ENCODE results near the gene AKAIN1. TPM values are rescaled to one million over a fixed set of nuclear protein-coding genes. Genes with fewer than 3 reads are reported as not detected.

The AKAIN1 gene
- total RNA-seq, 4 donors from 2014 or later = not detected

DNA sequence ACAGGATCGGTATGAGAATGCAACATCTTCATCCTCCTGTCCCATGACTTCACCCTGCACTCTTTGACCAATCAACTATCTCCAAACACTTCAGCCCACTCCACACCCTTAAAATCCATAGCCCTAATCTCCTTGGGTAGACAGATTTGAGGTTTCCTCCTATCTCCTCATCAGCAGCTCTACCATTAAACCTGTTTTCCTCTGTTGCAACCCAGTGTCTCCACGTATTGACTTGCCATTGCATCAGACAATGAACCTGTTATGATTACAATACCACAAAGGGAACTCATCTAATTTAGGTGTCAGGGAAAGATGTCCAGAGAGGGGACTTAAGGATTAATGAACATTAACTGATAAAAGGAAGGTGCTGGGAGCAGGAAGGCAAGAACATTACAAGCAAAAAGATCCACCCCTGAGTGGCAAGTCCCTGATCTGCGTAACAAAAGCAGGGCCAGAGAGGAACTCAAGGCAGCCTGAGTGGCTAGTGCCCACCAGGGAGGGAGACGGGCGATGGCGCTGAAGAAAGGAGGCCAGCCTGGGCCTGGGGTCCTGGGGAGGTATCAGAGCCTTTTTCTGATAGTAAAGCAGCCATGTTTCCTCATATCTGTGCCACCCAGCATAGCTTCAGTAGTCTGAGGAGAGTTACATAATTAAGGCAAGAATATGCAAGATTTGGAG lies 44.6 kb downstream of the AKAIN1 start:
- no peak for DNase-seq (ENCODE audit: low spot score in 2 of 2)
- H3K4me1 ChIP-seq = no peaks in the 10 kb centered on the region
- TF ChIP-seq POLR2AphosphoS5 (IDR thresholded peaks at IDR 0.05) (no peak), EP300 (IDR thresholded peaks at IDR 0.05) (no peak), POLR2A (IDR thresholded peaks at IDR 0.05) (no peak)
- TF ChIP-seq, protein P1, sequence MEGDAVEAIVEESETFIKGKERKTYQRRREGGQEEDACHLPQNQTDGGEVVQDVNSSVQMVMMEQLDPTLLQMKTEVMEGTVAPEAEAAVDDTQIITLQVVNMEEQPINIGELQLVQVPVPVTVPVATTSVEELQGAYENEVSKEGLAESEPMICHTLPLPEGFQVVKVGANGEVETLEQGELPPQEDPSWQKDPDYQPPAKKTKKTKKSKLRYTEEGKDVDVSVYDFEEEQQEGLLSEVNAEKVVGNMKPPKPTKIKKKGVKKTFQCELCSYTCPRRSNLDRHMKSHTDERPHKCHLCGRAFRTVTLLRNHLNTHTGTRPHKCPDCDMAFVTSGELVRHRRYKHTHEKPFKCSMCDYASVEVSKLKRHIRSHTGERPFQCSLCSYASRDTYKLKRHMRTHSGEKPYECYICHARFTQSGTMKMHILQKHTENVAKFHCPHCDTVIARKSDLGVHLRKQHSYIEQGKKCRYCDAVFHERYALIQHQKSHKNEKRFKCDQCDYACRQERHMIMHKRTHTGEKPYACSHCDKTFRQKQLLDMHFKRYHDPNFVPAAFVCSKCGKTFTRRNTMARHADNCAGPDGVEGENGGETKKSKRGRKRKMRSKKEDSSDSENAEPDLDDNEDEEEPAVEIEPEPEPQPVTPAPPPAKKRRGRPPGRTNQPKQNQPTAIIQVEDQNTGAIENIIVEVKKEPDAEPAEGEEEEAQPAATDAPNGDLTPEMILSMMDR (IDR thresholded peaks at IDR 0.05) = no peak
- H3K4me3 ChIP-seq = no peak overlapping the region
- 87% methylated on average over 6 of the region's 6 CpGs for WGBS
- H3K9me3 ChIP-seq = no peaks in the 10 kb centered on the region
- H3K27ac ChIP-seq = no peak overlapping the region
- H3K27me3 ChIP-seq = no peaks in the 10 kb centered on the region
- no peaks in the 10 kb centered on the region for H3K36me3 ChIP-seq

DNA sequence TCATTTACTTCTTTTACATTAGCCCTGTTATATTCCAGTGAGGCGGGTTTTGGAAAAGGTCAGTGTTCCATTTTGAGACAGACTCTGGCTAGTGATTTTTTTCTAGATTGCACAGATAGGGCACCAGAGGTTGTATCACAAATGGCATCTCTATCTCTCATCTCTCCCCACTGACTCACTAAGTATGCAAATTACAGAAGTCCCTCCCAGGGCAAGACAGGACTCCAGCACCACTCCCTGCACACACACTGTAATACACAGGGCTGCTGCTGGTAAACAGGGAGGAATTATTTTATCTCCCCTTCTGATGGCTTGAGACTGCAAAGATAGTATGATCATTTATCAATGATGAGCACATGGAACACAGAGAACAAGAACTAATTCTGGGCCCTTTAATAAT lies 46.2 kb downstream of the AKAIN1 start:
- DNase-seq (ENCODE audit: low spot score in 2 of 2) = no peak
- H3K9me3 ChIP-seq = no peaks in the 10 kb centered on the region
- H3K27ac ChIP-seq = no peak overlapping the region
- no peak overlapping the region for H3K4me3 ChIP-seq
- TF ChIP-seq, protein P1 (IDR thresholded peaks at IDR 0.05) = no peak
- TF ChIP-seq POLR2A (IDR thresholded peaks at IDR 0.05) (no peak), POLR2AphosphoS5 (IDR thresholded peaks at IDR 0.05) (no peak), EP300 (IDR thresholded peaks at IDR 0.05) (no peak)
- no peaks in the 10 kb centered on the region for H3K36me3 ChIP-seq
- H3K4me1 ChIP-seq = no peaks in the 10 kb centered on the region
- WGBS = 100% methylated on average over 1 of the region's 1 CpG
- no peaks in the 10 kb centered on the region for H3K27me3 ChIP-seq

DNA sequence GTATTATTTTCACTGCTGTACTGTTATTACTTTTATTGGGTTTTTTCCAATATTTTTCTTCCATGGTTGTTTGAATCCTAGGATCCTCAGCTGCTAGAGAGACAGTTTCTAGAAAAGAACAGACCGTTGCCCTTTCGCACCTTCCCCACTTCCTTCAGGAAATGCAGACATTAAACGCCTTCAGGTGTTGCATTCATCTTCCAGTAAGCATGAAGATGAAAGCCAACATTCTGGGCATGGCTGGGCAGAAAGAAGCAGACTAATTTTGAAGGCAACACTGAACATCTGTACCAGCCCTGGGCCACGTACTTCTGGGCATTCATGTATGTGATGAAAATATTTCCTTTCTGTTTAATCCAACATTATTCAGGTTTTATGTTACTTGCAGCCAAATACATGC lies 51.0 kb downstream of the AKAIN1 start:
- WGBS = 59% methylated on average over 4 of the region's 4 CpGs
- no peaks in the 10 kb centered on the region for H3K36me3 ChIP-seq
- no peak for DNase-seq (ENCODE audit: low spot score in 2 of 2)
- no peak overlapping the region for H3K27ac ChIP-seq
- TF ChIP-seq POLR2AphosphoS5 (IDR thresholded peaks at IDR 0.05) (no peak), EP300 (IDR thresholded peaks at IDR 0.05) (no peak), POLR2A (IDR thresholded peaks at IDR 0.05) (no peak)
- TF ChIP-seq, protein P1 (IDR thresholded peaks at IDR 0.05) = no peak
- no peaks in the 10 kb centered on the region for H3K27me3 ChIP-seq
- H3K4me3 ChIP-seq = no peak overlapping the region
- H3K4me1 ChIP-seq = no peaks in the 10 kb centered on the region
- H3K9me3 ChIP-seq = no peaks in the 10 kb centered on the region

DNA sequence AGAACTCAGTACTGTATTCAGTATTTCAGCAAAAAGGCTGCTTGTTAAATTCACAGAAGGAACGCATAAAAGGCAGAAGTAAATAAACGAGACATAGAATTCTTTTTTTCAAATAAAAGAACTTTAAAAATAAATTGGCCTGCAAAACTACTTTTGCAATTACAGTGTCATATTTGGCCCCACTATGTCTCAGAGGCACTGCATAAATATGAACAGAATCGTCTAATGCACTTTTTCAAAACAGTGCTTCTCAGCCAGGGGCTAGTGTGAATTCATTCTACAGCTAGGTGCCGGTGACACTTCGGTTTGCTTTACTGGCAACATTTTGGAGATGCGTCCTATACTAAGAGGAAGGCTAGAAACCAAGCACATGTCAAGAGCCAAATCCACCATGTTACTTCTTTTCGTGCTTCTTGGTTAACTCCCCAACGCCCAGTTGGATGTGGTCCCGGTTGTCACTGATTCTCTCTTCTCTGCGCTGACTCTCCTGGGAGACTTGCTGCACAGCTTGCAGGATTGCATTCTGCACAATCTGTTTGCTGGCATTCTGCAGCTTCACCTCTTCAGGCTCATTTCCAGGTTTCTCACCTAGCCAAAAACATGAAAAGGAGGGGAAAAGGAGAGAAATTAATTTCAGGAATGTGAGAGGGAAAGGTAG lies 51.8 kb downstream of the AKAIN1 start:
- H3K36me3 ChIP-seq = no peaks in the 10 kb centered on the region
- no peaks in the 10 kb centered on the region for H3K27me3 ChIP-seq
- H3K4me3 ChIP-seq = no peak overlapping the region
- no peaks in the 10 kb centered on the region for H3K9me3 ChIP-seq
- no peak for DNase-seq (ENCODE audit: low spot score in 2 of 2)
- H3K4me1 ChIP-seq = no peaks in the 10 kb centered on the region
- 78% methylated on average over 10 of the region's 10 CpGs for WGBS
- TF ChIP-seq POLR2AphosphoS5 (IDR thresholded peaks at IDR 0.05) (no peak), POLR2A (IDR thresholded peaks at IDR 0.05) (no peak), EP300 (IDR thresholded peaks at IDR 0.05) (no peak)
- TF ChIP-seq, protein P1 (IDR thresholded peaks at IDR 0.05) = no peak
- H3K27ac ChIP-seq = no peak overlapping the region

DNA sequence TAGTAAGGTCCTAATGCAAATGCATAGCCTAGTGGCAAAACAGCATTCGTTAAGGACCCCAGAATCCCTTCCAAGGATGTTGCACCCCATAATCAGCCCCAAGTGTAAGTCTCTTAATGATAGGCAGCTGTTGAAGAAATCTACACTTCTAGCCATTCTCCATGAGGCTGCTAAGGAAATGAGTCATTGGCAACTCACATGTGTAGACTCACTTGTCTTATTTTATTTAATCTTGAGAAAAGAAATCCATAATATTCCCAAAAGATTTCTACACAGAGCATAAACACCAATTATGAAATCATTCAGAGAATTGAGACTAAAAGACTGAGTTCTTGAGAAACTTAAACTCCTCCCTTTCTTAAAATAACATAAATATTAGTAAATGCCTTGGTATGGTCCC lies 52.4 kb downstream of the AKAIN1 start:
- H3K36me3 ChIP-seq = no peaks in the 10 kb centered on the region
- DNase-seq (ENCODE audit: low spot score in 2 of 2) = no peak
- H3K4me3 ChIP-seq = no peak overlapping the region
- 57% methylated on average over 1 of the region's 1 CpG for WGBS
- H3K27ac ChIP-seq = no peak overlapping the region
- no peaks in the 10 kb centered on the region for H3K4me1 ChIP-seq
- no peaks in the 10 kb centered on the region for H3K9me3 ChIP-seq
- TF ChIP-seq, protein P1 (IDR thresholded peaks at IDR 0.05) = no peak
- TF ChIP-seq EP300 (IDR thresholded peaks at IDR 0.05) (no peak), POLR2AphosphoS5 (IDR thresholded peaks at IDR 0.05) (no peak), POLR2A (IDR thresholded peaks at IDR 0.05) (no peak)
- no peaks in the 10 kb centered on the region for H3K27me3 ChIP-seq
